ENCODE results near the gene OR1F1.

DNA sequence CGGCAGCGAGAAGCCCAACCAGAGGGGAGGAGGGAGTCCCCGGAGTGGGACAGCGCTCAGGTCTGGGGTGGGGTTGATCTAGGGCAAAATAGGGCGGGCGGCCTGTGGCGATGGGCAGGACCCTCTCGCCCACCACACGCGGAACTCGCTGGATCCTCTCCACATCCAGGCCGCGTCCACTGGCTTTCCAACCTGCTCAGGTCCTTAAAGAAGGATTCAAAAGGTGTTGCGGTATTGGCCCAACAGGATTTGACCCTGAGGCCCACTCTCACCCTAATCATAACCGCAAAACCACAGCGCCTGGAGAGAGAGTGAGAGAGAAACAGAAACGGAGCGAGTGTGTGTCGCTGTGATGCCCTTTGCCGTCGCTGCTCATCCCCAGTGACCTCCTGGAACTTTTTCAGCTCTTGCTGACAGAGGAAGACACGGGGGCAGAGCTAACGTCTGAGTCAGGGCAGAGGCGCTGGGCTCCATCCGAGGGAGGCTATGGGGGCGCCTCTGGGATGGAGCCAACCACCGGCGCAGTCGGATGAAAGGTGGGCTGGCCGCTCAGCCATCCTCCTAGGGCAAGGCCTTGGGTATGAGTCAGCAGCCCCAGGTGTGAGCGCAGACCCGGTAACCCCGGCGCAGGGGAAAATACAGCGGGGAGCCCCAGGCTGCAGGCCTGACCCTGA is 16.7 kb upstream of the OR1F1 start:
- TF ChIP-seq, protein P1, sequence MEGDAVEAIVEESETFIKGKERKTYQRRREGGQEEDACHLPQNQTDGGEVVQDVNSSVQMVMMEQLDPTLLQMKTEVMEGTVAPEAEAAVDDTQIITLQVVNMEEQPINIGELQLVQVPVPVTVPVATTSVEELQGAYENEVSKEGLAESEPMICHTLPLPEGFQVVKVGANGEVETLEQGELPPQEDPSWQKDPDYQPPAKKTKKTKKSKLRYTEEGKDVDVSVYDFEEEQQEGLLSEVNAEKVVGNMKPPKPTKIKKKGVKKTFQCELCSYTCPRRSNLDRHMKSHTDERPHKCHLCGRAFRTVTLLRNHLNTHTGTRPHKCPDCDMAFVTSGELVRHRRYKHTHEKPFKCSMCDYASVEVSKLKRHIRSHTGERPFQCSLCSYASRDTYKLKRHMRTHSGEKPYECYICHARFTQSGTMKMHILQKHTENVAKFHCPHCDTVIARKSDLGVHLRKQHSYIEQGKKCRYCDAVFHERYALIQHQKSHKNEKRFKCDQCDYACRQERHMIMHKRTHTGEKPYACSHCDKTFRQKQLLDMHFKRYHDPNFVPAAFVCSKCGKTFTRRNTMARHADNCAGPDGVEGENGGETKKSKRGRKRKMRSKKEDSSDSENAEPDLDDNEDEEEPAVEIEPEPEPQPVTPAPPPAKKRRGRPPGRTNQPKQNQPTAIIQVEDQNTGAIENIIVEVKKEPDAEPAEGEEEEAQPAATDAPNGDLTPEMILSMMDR (IDR thresholded peaks at IDR 0.05) = no peak
- TF ChIP-seq ZFX (IDR thresholded peaks at IDR 0.05; ENCODE audit: borderline replicate concordance) = no peak
